NCI-H748 treated with DMSO at 0.1 percent for 48 hours (cell line): ENCODE data around the gene KDM8.

ENCODE experiments used
- DNase-seq: peaks from one replicate; lab custom pipeline; 2025; lab: John Stamatoyannopoulos, UW

Gene KDM8

GRCh38 chr16:27231692-27232060, 28.4 kb downstream of the KDM8 start:
- DNase-seq = no peak

- no peak for DNase-seq
Observed at GRCh38 chr16:27232061-27232900, 29.0 kb downstream of the KDM8 start.

DNA sequence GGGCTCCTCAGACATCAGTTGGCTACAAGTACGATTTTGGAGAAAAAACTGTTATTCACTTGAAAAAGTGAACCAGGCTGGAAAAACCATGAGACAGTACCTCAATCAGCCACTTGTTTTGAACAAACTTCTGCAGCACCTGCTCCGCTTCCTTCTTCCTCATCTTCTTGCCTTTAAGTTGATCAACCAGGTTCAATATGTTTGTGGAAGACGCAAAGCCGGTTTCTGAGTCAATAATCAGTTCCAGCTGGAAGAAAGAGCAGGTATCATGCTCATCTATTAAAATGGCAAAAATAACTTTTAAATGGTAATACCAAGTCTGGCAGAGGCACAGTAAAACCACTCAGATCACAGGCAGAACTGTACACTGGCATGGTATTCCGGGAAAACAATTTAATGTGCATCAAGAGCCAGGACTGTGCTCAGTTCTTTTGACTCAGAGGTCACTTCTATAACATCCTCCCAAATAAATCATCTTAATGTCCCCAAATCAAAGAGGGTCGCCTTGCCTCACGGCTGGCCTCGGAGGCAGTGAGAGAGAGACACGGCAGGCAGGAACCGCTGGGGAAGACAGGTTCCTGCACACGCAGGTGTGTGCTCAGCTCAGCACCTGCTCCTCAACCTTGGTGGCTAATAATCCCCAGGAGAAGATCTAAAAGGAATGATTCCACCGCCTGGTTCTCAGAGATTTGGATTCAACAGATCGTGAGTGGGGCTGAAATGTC, 29.7 kb downstream of the KDM8 start:
- DNase-seq = no peak

- DNase-seq = no peak
Observed at GRCh38 chr16:27233731-27234130, 30.4 kb downstream of the KDM8 start.

- DNase-seq = no peak
Observed at GRCh38 chr16:27234171-27234570, 30.8 kb downstream of the KDM8 start.

DNA sequence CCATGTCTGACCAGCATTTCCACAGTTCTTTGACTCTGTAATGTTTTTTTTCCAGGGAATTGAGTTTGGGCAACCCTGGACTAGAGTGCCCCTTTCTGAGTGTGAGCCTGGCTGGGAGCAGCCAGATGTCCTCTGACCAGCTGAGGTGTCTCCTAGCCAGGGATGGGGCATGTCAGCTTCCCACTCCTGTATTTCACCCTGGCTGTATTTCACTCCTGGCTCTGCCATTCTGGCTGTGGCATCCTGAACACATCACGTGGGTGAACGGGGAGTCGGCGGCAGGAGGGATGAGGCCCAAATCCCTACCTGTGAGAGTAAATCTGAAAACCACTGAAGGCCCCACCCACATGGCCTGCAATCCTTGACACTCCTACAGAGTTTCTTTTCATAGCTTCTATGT, 31.3 kb downstream of the KDM8 start:
- DNase-seq = no peak

DNA sequence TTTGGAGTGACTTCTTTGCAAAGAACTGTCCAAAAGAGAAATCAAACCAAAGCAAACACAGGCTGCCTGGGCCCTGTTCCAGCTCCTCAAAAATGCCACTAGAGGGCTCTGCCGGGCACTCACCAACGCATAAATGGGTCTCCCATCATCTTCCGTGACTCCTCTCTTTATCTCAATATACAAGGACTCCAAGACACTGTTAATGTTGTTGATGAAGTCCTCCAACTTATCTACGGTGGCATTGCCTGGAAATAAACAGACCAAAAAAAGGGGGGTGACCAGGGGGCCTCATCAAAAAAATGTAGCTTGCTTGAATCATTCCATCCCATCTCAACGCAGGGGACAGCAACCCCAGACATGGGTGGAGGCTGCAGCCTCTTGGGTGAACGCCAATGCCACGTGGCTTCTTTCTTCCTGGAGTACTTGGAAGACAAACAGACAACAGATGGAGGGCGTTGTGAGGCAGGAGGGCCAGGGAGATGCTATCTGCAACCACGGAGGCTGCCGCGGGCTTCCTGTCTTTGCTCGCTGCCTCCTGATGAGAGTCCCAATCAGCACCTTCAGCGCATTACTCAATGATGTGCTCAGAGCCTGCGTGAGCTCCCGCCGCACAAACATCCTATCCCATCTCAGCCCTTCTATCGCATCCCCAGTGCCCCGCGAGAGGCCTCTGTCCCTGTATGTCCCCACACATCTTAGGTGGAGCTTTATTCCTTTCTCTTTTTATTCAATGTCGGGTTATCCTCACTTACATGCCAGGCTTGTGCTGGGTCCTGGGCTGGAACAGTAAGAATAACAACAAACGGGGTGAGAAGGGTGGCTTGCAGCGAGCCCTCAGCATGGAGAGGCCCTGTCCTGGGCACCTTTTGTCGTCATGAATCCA, 32.0 kb downstream of the KDM8 start:
- DNase-seq = peak; percentile 26

GRCh38 chr16:27235938-27236245, 32.6 kb downstream of the KDM8 start:
- DNase-seq = no peak

DNA sequence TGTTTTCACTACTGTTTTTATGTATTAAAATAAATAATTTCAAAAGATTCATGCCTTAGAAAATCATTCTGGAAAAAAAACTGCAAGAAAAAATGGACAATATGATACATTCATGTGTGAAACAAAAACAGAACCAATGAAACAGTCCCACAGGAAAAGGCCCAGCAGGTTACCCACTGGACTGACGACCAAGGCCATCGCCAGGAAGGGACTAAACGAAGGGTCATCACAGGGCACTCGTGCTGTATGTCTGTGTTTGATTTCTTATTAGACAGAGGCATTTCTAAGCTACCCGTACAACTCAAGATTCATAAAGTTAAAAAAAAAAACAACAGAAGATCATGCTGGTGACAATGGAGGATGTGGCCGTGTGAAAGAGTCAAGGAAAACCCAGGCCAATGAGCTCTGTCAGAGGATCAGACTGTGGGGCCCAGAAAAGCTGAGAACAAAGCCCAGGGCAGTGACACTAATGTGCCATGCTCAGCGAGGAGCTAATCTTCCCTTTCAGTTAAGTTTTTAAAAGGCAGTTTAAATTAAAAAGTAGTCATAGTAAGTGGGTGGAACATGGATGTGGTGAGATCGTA, 33.4 kb downstream of the KDM8 start:
- no peak for DNase-seq

GRCh38 chr16:27237219-27238015, 34.1 kb downstream of the KDM8 start:
- DNase-seq = no peak

DNA sequence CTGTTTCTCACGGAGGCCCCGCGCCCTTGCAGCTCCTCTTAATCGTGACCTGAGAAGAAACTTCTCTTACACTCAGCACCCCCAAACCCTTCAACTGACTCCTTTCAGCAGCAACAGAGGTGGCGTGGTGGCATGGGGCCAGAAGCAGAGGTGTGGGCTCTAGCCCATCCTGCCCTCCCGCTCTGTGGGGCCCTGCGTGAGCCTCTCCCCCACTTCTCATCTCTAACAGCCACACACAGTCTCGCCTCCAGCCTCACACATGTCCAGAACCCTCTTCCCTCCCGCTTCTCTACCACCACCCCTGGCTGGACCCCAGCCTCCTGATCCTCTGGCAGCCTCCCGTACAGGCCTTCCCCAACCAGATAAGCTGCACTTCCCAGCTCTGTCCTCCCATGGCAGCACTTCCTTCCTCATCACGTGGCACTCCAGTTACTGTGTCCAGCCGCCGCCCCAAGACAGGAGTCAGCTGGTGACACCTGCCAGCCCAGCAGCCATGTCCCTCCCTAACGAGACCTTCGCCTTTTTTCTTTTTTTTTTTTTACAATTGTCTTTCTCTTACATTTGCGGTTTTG, 34.8 kb downstream of the KDM8 start:
- no peak for DNase-seq

DNA sequence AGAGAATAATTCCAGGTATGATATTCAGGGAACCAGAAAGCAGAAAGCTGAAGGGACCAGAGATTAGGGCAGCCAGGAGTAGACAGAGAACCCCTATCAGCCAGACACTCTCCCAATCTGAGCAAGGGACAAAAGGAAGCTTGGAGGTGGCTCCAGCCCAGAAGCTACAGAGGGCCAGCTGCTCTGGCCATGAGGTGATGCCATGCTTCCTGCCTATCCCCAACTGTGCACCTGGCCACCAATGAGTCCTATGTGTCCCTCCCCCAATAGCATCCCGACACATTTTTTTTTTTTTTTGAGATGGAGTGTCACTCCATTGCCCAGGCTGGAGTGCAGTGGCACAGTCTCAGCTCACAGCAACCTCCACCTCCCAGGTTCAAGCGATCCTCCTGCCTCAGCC, 35.3 kb downstream of the KDM8 start:
- no peak for DNase-seq

DNA sequence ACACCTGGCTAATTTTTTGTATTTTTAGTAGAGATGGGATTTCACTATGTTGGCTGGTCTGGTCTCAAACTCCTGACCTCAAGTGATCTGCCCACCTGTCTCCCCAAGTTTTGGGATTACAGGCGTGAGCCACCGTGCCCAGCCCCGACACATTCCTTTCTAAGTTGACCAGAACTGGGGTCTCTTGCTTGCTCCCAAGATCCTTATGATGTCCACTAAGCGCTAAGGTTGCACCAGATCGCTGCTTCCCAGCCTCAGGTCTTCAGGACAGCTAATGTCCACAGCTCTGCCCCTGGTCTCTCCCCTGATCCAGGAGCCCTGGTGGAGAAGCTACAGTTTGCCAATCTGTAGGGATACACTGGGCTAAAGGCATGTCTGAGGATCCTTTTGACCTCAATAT, 35.7 kb downstream of the KDM8 start:
- DNase-seq = no peak

DNA sequence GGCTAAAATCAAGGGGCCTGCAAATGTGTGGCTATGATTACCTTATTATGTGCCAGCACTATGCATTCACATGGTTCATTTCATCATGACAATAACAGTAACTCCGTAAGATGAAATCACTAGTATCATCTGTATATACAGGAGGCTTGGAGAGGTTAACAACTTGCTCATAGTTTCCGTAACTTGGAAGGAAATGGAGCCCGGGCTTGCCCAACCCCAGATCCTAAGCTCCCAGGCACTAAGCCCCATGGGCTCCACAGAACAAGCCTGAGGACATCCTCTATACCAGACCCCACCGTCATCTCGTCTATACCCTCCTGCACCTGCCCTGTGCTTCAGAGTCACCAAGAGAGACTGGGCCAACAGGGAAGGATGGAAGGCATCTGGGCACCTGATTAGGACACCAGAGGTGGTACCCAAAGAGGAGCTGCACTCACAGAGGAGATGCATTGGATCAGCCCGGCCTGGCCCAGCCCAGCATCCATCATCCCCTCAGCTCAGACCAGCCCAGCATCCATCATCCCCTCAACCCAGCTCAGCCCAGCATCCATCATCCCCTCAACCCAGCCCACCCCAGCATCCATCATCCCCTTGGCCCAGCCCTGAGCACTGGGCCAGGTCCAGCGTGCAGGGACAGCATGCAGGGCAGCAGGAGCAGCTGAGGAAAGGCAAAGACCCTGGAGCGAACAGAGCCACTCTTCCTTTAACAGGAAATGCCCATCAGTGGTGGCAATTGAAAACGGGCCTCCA, 36.8 kb downstream of the KDM8 start:
- DNase-seq = no peak

DNA sequence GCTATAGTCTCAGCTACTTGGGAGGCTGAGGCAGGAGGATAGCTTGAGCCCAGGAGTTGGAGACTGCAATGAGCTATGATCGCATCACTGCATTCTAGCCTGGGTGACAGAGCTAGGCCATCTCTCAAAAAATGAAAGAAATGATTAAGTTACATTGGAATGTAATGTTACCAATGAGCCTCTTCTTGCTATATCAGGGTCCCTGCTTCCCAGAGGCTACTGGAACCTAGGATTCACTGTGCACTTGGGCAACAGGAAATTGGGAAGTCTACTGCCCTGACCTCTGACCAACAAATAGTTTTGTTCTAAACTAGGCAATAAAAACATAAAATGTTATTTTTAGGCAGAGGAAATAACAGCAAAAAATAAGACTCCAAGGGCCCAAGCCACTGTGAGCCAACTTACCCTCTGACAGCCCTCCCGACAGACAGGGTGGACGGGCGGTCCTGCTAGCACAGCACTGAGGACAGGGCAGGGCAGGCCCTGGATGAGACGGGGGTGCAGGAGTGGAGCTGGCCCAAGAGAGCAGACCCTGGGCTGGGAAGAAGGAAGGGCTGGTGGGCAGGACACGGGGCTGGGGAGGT, 37.7 kb downstream of the KDM8 start:
- DNase-seq = no peak

DNA sequence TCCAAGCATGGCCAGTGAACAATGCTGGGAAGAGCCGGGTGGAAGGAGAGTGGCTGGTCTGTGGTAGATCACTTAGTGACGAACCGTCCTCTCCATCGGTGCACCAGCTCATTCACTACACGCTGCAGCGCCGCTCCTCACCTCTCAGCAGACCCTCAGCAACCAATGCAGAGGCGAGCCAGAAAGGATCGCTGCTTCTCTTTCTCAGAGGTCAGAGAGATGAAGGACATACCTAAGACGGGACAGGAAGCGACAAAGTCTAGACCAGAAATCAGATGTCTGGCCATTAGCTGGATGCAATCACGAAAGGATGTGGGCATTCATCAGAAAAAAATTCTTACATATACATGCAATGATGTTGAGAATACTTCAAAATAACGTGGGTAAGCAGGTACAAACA, 38.3 kb downstream of the KDM8 start:
- DNase-seq = no peak

DNA sequence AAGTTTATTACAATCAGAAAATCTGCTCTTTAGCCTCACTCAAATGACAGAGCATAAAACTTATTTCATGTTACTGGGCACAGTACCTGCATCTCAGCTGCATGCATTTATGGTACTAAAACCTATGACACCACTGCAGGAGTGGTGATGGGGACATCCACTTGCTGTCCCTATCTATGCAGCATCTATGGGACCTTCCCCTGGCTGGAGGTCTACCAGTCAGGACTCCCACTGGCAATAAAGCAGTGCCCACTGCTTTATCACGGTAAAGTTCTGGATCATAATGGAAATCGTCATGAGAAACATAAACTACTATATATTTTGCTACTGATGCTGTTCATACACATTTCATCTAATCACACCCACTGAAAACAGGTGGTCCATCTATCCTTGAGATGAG, 39.1 kb downstream of the KDM8 start:
- no peak for DNase-seq

DNA sequence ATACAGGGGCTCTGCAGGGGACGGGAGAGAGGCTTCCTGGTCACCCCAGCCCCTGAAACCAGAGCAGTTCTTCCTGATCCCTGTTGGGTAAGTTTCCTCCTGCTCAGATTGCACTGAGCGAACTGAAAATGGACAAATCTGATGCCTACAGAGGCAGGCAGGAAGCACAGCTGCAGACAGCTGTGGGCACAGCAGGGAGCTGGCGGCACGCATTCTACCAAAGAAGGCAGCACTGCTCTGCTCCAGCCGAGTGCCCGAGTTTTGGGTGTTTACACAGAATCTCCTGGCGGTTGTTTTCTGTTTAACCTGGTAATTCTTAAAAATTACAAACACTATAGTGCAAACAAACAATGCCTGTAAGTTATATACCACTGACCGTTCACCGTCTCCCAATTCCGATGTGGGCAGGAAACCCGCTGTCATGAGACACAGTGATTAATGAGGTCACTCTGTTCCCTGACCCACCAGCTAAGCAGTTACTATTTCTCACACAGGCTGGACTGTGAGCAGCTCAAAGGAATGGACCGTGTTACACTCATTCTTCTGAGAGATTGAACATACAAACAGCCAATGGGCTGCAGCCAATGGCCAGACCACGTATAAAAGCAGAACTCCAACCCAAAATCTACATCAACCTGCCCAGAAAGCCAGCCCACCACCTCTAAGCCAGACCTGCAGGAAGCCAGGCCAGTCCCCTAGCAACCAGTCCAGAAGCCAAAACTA, 39.7 kb downstream of the KDM8 start:
- DNase-seq = no peak

DNA sequence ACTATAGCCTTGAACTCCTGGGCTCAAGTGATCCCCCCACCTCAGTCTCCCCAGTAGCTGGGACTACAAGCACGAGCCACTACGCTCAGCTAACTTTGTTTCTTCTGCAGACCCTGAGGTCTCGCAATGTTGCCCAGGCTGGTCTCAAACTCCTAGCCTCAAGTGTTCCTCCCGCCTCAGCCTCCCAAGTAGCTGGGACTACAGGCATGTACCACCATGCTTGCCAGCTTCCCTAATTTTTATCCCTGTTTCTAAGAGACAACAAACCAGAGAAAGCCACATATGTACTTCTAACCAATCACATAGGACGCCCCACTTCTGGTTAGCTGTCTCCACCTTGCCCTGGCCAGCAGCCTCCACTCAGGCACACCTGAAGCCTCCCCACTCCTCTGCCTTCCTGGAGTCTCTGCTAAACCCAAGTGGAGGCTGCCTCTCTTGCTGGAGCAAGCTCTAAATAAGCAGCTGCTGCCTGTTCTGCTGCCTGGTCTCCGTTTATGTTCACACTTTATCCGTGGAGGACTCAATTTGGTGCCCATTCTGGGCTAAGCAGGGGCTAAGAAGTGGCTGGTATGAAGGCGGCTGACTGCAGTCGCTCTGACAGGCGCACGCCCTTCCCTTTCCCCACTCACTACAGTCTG, 40.5 kb downstream of the KDM8 start:
- DNase-seq = no peak
